Myocyte (in vitro differentiated cells): Measurements from ENCODE around the gene RBSN. TPM values are rescaled to one million over a fixed set of nuclear protein-coding genes. Genes with fewer than 3 reads are reported as not detected.

Experiments used
- total RNA-seq: library from RNA; depleted of rRNA; stranded (reverse); fragments of >200 nt; gene quantifications from 2 replicates; pipeline ENCODE4 v1.2.3, GENCODE V29; 2014

The RBSN gene
- total RNA-seq, 1 donor from 2014 or later: 26.0 TPM

Other genes starting within 250 kb of the RBSN start
- 25.5 and 36.1 TPM in 2 replicates for gene NR2C2, start 151.6 kb downstream of the RBSN start, total RNA-seq
- 23.7 and 30.8 TPM in 2 replicates for gene MRPS25, start 33.8 kb downstream of the RBSN start, total RNA-seq
- gene CAPN7, start 107.1 kb upstream of the RBSN start, total RNA-seq: 36.0 and 42.2 TPM in 2 replicates
- gene SH3BP5, start 233.4 kb upstream of the RBSN start, total RNA-seq: 12.2 and 13.6 TPM in 2 replicates